GM12878 (cell line): ENCODE measurements around the gene TLL2. TPM values are rescaled to one million over a fixed set of nuclear protein-coding genes. Genes with fewer than 3 reads are reported as not detected.

Experiments used
- ATAC-seq: fragments of 200-7000 bp; cut with Tn5 transposase; 3 replicates; pipeline ENCODE4 v1.9.1; 2020; ENCODE audit warnings: mild to moderate bottlenecking, moderate library complexity
- BruUV-seq: library from RNA; stranded (reverse); fragments of 400-500 nt; replicated peaks from 2 replicates; lab custom pipeline; 2021; lab: Mats Ljungman, UMichigan
- CTCF ChIA-PET: fragments of 300-600 bp; sonication (Branson Sonifier 250); formaldehyde crosslinking; extraction: SDS; loops from one replicate; lab custom pipeline; 2021; ENCODE audit warnings: inconsistent platforms; lab: Yijun Ruan, JAX
- POLR2A ChIA-PET: fragments of 350-600 bp; formaldehyde crosslinking; extraction: SDS; loops from one replicate; lab custom pipeline; 2021; ENCODE audit warnings: inconsistent platforms; lab: Charles Lee
- RAD21 ChIA-PET: fragments of 300-600 bp; sonication (Branson Sonifier 250); formaldehyde crosslinking; loops from one replicate; lab custom pipeline; 2023; ENCODE audit warnings: antibody characterized with exemption; ENCODE audit not compliant: unreplicated experiment; lab: Charles Lee
- SMC1A ChIA-PET: fragments of 300-600 bp; sonication (Branson Sonifier 250); formaldehyde crosslinking; loops from one replicate; lab custom pipeline; 2023; ENCODE audit not compliant: unreplicated experiment, uncharacterized antibody; lab: Charles Lee
- DNase-seq: peaks from one replicate; pipeline ENCODE4 v3.0.0-alpha.2; 2011; ENCODE audit warnings: low read depth, low spot score
- FAIRE-seq: peaks from 3 replicates; lab custom pipeline; 2011; peaks lifted over from hg19 to GRCh38; lab: Jason Lieb, UNC
- H2AFZ ChIP-seq: 2 replicates; pipeline ENCODE4 v1.6.0; 2011; ENCODE audit warnings: low read depth, low read length, control low read depth; ENCODE audit not compliant: control insufficient read depth
- H3K27ac ChIP-seq: 2 replicates; pipeline ENCODE4 v1.5.1; 2011; ENCODE audit warnings: control low read depth; ENCODE audit not compliant: control insufficient read depth, insufficient read depth
- H3K27me3 ChIP-seq, 2 experiments: replicated peaks in 1 of 2; 2 replicates each; pipeline versions ENCODE4 v1.6.0 to v1.6.1; 2011; ENCODE audit warnings: low read length in 1 of 2; ENCODE audit not compliant: control insufficient read depth in 2 of 2, insufficient read depth in 2 of 2
- H3K36me3 ChIP-seq, 2 experiments: 2 replicates each; pipeline ENCODE4 v1.5.1; 2011; ENCODE audit warnings: low read length in 1 of 2; ENCODE audit not compliant: control insufficient read depth in 2 of 2, insufficient read depth in 2 of 2
- H3K4me1 ChIP-seq: 2 replicates; pipeline ENCODE4 v1.6.1; 2011; ENCODE audit warnings: mild to moderate bottlenecking, low read length, moderate library complexity, mixed read lengths; ENCODE audit not compliant: control insufficient read depth, insufficient read depth
- H3K4me2 ChIP-seq: 2 replicates; pipeline ENCODE4 v1.6.0; 2011; ENCODE audit warnings: control low read depth; ENCODE audit not compliant: control insufficient read depth, insufficient read depth
- H3K4me3 ChIP-seq: fragments of 200-600 bp; sonication (generic); 2 replicates; pipeline ENCODE4 v1.5.1; 2016
- H3K79me2 ChIP-seq: 2 replicates; pipeline ENCODE4 v1.6.0; 2011; ENCODE audit warnings: low read length; ENCODE audit not compliant: control insufficient read depth, insufficient read depth
- H3K9ac ChIP-seq: 2 replicates; pipeline ENCODE4 v1.8.0; 2011; ENCODE audit warnings: low read length, control low read depth, mixed read lengths; ENCODE audit not compliant: control insufficient read depth, insufficient read depth
- H3K9me3 ChIP-seq: replicated peaks from 3 replicates; pipeline ENCODE4 v1.5.1; 2011; ENCODE audit warnings: mild to moderate bottlenecking, low read length; ENCODE audit not compliant: control insufficient read depth, insufficient read depth
- H4K20me1 ChIP-seq: 2 replicates; pipeline ENCODE4 v1.6.0; 2011; ENCODE audit not compliant: control insufficient read depth, insufficient read depth
- ATF3 ChIP-seq: IDR thresholded peaks from 2 replicates; pipeline ENCODE4 v1.6.1; 2011; ENCODE audit warnings: low read depth, mild to moderate bottlenecking, low read length, moderate library complexity, borderline replicate concordance; ENCODE audit errors: extremely low read depth
- BHLHE40 ChIP-seq, 2 experiments: fragments of 450-650 bp in 1 of 2; IDR thresholded peaks; 2 replicates each; pipeline ENCODE4 v1.6.1; 2011 to 2017; ENCODE audit warnings: low read depth in 2 of 2, borderline replicate concordance in 1 of 2, improper control_type of control experiment in 1 of 2, low read length in 1 of 2, mild to moderate bottlenecking in 1 of 2
- CHD4 ChIP-seq: fragments of 200-600 bp; sonication (generic); IDR thresholded peaks from 2 replicates; pipeline ENCODE4 v1.6.1; 2016; ENCODE audit warnings: mild to moderate bottlenecking
- HSF1 ChIP-seq: fragments of 150-350 bp; IDR thresholded peaks from 2 replicates; pipeline ENCODE4 v1.6.1; 2014; ENCODE audit warnings: mild to moderate bottlenecking, low read depth, low read length
- LARP7 ChIP-seq: fragments of 450-650 bp; IDR thresholded peaks from 2 replicates; pipeline ENCODE4 v1.6.1; 2017; ENCODE audit warnings: mild to moderate bottlenecking
- MAX ChIP-seq: IDR thresholded peaks from 2 replicates; pipeline ENCODE4 v1.6.1; 2012; ENCODE audit warnings: low read depth, low read length, improper control_type of control experiment
- MYB ChIP-seq: fragments of 150-350 bp; IDR thresholded peaks from 2 replicates; pipeline ENCODE4 v1.6.1; 2014; ENCODE audit warnings: mild to moderate bottlenecking, low read depth, low read length, borderline replicate concordance
- NBN ChIP-seq: fragments of 450-650 bp; IDR thresholded peaks from 2 replicates; pipeline ENCODE4 v1.6.1; 2016
- NKRF ChIP-seq: fragments of 450-650 bp; conservative IDR thresholded peaks from 2 replicates; pipeline ENCODE4 v1.6.1; 2017; ENCODE audit warnings: mild to moderate bottlenecking, moderate library complexity
- RUNX3 ChIP-seq: IDR thresholded peaks from 2 replicates; pipeline ENCODE4 v1.6.1; 2012; ENCODE audit warnings: low read length, inconsistent platforms
- TARDBP ChIP-seq: IDR thresholded peaks from 2 replicates; pipeline ENCODE4 v1.6.1; 2016; ENCODE audit warnings: borderline replicate concordance
- ZNF622 ChIP-seq: fragments of 450-650 bp; IDR thresholded peaks from 2 replicates; pipeline ENCODE4 v1.6.1; 2017; ENCODE audit warnings: mild to moderate bottlenecking, inconsistent platforms
- ZSCAN29 ChIP-seq: fragments of 450-650 bp; IDR thresholded peaks from 2 replicates; pipeline ENCODE4 v1.6.1; 2017; ENCODE audit warnings: mild to moderate bottlenecking, moderate library complexity
- WGBS: methylation state at CpG from one replicate; pipeline ENCODE4 v1.1.6; 2016; ENCODE audit warnings: low lambda C conversion rate; ENCODE audit not compliant: insufficient replicate concordance, insufficient coverage; ENCODE audit errors: missing lambda C conversion rate; 5-methylcytosine and 5-hydroxymethylcytosine counted together
- in situ Hi-C: fragments of 300-500 bp; cut with MboI; formaldehyde crosslinking; loops from 9 replicates; pipeline ENCODE4 v1.14.3; 2018; ENCODE audit warnings: mixed read lengths
- intact Hi-C: fragments of 100-400 bp; cut with micrococcal nuclease; formaldehyde crosslinking; loops from one replicate; pipeline ENCODE4 v1.14.2; 2022; ENCODE audit not compliant: unreplicated experiment
- polyA plus RNA-seq, 11 experiments: library from polyadenylated mRNA; depleted of rRNA in 4 of 11; unstranded in 6 of 11; stranded (reverse) in 5 of 11; fragments of >200 nt; fragmentation: Nextera tagmentation in 4 of 11; fragmentation: Illumina TruSeq in 1 of 11; extraction: Ambion mirVana in 4 of 11; extraction: Trizol in 1 of 11; gene quantifications; 1 replicate in 1 of 11; 2 replicates in 10 of 11; pipeline versions ENCODE4 v1.2.1 to v1.2.3, GENCODE V29; 2011 to 2016; ENCODE audit warnings: inconsistent platforms in 2 of 11, missing spikeins in 2 of 11, low read depth in 1 of 11
- total RNA-seq, 4 experiments: library from RNA; depleted of rRNA in 3 of 4; stranded (reverse); fragments of >200 nt in 3 of 4; fragmentation: Illumina TruSeq in 1 of 4; extraction: Trizol in 1 of 4; gene quantifications; 2 replicates each; pipeline versions ENCODE4 v1.2.1 to v1.2.3, GENCODE V29; 2013 to 2021

Gene TLL2
- total and polyA plus RNA-seq, 10 of the 15 experiments (the other 5 are each of a cell fraction or from before 2014, with no cell fraction given), result 0.02 to 2.1 (median 0.52) TPM

- in situ Hi-C loops, result no loop called here
- POLR2A ChIA-PET, result no interaction called here
- Histone ChIP-seq H3K79me2 (no peaks in the 10 kb centered on the region), H3K27ac (no peak overlapping the region), H3K27me3 (no peaks in the 10 kb centered on the region; a peak in 1 of 4 replicates), H3K9me3 (no peaks in the 10 kb centered on the region), H4K20me1 (no peaks in the 10 kb centered on the region), H3K4me3 (no peak overlapping the region), H3K4me2 (no peak overlapping the region), H3K9ac (no peak overlapping the region), H2AFZ (no peak overlapping the region), H3K36me3 (no peaks in the 10 kb centered on the region), H3K4me1 (peaks cover 2% of the 10 kb centered on the region; the same call in 1 of the 2 replicates)
- intact Hi-C loops, result no loop called here
- no peak for DNase-seq
- no peak for FAIRE-seq
- SMC1A ChIA-PET, result interaction anchor here (2.3 to 2.6 kb wide), 2 partner anchors 10 kb away, joined by 9 to 10 read pairs; no protein-coding TSS in a partner anchor
- WGBS, result 27% methylated on average over 6 of the region's 7 CpGs
- ATAC-seq, result no peak
- no TSS peak for BruUV-seq
- CTCF ChIA-PET, result interaction anchor here (0.6 to 0.9 kb wide), 3 partner anchors 19 to 126 kb away, joined by 4 read pairs; no protein-coding TSS in a partner anchor
- TF ChIP-seq MYB (no peak), HSF1 (no peak), TARDBP (no peak), BHLHE40 (IDR thresholded peaks at IDR 0.05; ENCODE audit: borderline replicate concordance in 1 of 2, low read depth in 2 of 2, low read length in 1 of 2) (no peak), NKRF (no peak), LARP7 (no peak), ZSCAN29 (no peak), NBN (no peak), CHD4 (no peak), ATF3 (no peak), RUNX3 (no peak), ZNF622 (no peak), MAX (no peak)
- RAD21 ChIA-PET, result no interaction called here
Measured at GRCh38 chr10:96500519-96500918, 13.2 kb downstream of the TLL2 start.
